Effector memory CD4-positive, alpha-beta T cell (primary cell): ENCODE data around the gene MAP2K7.

ENCODE experiments used
- DNase-seq, 3 donors: peaks; one replicate each; pipeline ENCODE4 v3.0.0-alpha.2; 2020
- H3K27ac ChIP-seq: 2 replicates; pipeline ENCODE4 v1.7.0; 2013; ENCODE audit warnings: mild to moderate bottlenecking, low read length, moderate library complexity; ENCODE audit not compliant: insufficient read depth, poor library complexity, severe bottlenecking
- H3K27me3 ChIP-seq: replicated peaks from 2 replicates; pipeline ENCODE4 v1.7.0; 2013; ENCODE audit warnings: mild to moderate bottlenecking, low read length; ENCODE audit not compliant: insufficient read depth, control insufficient read depth, poor library complexity, severe bottlenecking
- H3K36me3 ChIP-seq: 2 replicates; pipeline ENCODE4 v1.7.0; 2013; ENCODE audit warnings: mild to moderate bottlenecking, low read length, moderate library complexity; ENCODE audit not compliant: control insufficient read depth, insufficient read depth
- H3K4me1 ChIP-seq: 2 replicates; pipeline ENCODE4 v1.7.0; 2013; ENCODE audit warnings: low read length, mild to moderate bottlenecking; ENCODE audit not compliant: control insufficient read depth, insufficient read depth, poor library complexity, severe bottlenecking
- H3K4me3 ChIP-seq: 2 replicates; pipeline ENCODE4 v1.7.0; 2013; ENCODE audit warnings: low read length, low read depth, mild to moderate bottlenecking; ENCODE audit not compliant: insufficient read depth, poor library complexity, severe bottlenecking
- H3K9me3 ChIP-seq: 2 replicates; pipeline ENCODE4 v1.7.0; 2013; ENCODE audit warnings: mild to moderate bottlenecking, low read length, moderate library complexity; ENCODE audit not compliant: control insufficient read depth

Gene MAP2K7

DNA sequence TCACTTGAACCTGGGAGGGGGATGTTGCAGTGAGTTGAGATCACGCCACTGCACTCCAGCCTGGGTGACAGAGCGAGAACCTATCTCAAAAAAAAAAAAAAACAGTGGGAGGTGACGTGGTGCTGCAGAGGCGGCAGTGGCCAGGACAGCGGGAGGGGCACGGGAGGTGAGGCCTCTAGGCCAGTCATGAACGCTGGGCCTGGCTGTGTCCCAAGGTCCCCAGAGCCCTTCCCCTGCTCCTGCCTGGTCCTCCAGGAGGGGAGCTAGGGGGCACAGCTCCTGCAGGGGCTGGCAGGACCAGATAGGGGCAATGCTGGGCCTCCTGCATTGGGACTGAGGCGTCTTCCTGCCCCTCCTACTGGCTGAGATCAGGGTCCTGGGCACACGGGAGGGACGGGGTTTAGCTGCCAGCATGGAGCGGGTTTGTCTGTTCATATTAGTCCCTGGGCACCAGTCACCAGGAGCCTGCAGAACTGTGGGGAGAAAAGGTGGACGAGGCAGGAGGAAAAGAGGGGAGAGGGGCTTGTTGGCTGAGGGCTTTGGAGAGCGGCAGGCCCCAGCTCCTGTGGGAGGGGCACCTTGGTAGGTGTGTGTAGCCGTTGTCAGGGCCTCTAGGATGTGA is 4.5 kb downstream of the MAP2K7 start:
- no peak for DNase-seq
- H3K9me3 ChIP-seq: no peaks in the 10 kb centered on the region
- no peak overlapping the region for H3K27ac ChIP-seq
- no peak overlapping the region for H3K4me3 ChIP-seq
- H3K27me3 ChIP-seq: no peaks in the 10 kb centered on the region
- H3K36me3 ChIP-seq: peaks cover 53% of the 10 kb centered on the region
- peaks cover 15% of the 10 kb centered on the region for H3K4me1 ChIP-seq

- no peaks in the 10 kb centered on the region for H3K9me3 ChIP-seq
- H3K27me3 ChIP-seq: no peaks in the 10 kb centered on the region
- H3K4me3 ChIP-seq: no peak overlapping the region
- H3K36me3 ChIP-seq: peaks cover 53% of the 10 kb centered on the region
- H3K4me1 ChIP-seq: peaks cover 13% of the 10 kb centered on the region
- no peak overlapping the region for H3K27ac ChIP-seq
- DNase-seq: no peak
These were observed 5.2 kb downstream of the MAP2K7 start for GRCh38 chr19:7908742-7909461.

DNA sequence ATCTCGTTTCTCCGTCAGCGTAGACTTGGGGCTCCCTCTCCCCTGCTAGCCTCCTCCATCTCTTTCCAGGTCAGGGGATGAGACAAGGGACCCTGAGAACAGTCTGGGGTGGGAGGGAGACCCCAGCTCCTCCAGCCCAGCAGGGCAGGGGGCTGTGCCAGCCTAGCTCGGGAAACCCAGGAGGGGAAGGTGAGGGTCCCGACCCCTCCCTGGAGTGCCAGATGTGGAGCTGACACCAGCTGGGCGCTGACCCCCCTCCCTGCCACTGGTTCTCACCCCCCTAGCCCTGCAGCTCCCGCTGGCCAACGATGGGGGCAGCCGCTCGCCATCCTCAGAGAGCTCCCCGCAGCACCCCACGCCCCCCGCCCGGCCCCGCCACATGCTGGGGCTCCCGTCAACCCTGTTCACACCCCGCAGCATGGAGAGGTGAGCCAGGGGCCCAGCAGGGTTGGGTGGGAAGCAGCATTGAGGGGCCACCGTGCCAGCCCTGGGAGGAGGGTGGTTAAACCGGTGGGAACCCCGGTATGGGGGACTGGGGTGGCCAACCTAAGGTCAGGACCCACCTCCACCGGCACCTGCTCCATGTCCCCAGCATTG is 5.9 kb downstream of the MAP2K7 start:
- Histone ChIP-seq H3K27ac (no peak overlapping the region), H3K9me3 (no peaks in the 10 kb centered on the region), H3K4me3 (no peak overlapping the region), H3K27me3 (no peaks in the 10 kb centered on the region), H3K36me3 (peaks cover 53% of the 10 kb centered on the region), H3K4me1 (peaks cover 9% of the 10 kb centered on the region)
- no peak for DNase-seq

DNA sequence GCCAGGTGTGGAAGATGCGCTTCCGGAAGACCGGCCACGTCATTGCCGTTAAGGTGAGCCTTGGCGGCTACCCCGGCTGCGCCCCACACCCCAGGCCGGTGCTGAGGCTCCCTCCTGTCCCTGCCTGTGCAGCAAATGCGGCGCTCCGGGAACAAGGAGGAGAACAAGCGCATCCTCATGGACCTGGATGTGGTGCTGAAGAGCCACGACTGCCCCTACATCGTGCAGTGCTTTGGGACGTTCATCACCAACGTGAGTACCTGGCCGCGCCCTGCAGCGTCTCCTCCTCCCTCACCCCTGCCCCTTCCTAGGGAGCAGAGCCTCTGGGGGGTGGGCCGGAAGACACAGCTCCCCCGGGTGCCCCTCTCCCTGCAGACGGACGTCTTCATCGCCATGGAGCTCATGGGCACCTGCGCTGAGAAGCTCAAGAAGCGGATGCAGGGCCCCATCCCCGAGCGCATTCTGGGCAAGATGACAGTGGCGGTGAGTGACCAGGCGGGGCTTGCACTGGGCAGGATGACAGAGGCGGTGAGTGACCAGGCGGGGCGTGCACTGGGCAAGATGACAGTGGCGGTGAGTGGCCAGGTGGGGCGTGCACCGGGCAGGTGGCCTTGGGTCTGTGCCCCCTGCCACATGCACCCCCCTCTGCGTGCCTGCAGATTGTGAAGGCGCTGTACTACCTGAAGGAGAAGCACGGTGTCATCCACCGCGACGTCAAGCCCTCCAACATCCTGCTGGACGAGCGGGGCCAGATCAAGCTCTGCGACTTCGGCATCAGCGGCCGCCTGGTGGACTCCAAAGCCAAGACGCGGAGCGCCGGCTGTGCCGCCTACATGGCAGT is 6.9 kb downstream of the MAP2K7 start:
- Histone ChIP-seq H3K36me3 (peaks cover 52% of the 10 kb centered on the region), H3K27ac (no peak overlapping the region), H3K4me3 (no peak overlapping the region), H3K4me1 (peaks cover 2% of the 10 kb centered on the region), H3K27me3 (peaks cover under 1% of the 10 kb centered on the region), H3K9me3 (no peaks in the 10 kb centered on the region)
- DNase-seq: no peak

- Histone ChIP-seq H3K27ac (no peak overlapping the region), H3K4me3 (no peak overlapping the region), H3K27me3 (peaks cover 10% of the 10 kb centered on the region), H3K36me3 (peaks cover 43% of the 10 kb centered on the region), H3K9me3 (no peaks in the 10 kb centered on the region), H3K4me1 (peaks cover 12% of the 10 kb centered on the region)
- no peak for DNase-seq
These were observed 7.9 kb downstream of the MAP2K7 start for GRCh38 chr19:7911508-7912143.

DNA sequence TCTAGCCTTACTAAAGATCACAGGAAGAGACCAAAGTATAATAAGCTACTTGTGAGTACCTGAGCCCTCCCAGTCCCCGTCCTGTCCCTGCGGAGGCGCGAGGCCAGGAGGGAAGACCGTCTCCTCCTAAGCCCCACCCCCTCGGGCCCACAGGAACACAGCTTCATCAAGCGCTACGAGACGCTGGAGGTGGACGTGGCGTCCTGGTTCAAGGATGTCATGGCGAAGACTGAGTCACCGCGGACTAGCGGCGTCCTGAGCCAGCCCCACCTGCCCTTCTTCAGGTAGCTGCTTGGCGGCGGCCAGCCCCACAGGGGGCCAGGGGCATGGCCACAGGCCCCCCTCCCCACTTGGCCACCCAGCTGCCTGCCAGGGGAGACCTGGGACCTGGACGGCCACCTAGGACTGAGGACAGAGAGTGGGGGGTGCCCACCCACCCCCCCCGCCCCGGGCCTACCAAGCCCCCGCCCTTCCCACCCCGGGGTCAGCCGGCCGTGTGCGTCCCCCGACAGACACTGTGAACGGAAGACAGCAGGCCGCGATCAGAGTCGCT is 8.5 kb downstream of the MAP2K7 start:
- Histone ChIP-seq H3K4me1 (peaks cover 17% of the 10 kb centered on the region), H3K4me3 (no peak overlapping the region), H3K36me3 (peaks cover 43% of the 10 kb centered on the region), H3K9me3 (no peaks in the 10 kb centered on the region), H3K27ac (no peak overlapping the region), H3K27me3 (peaks cover 15% of the 10 kb centered on the region)
- no peak for DNase-seq

- no peaks in the 10 kb centered on the region for H3K9me3 ChIP-seq
- H3K27me3 ChIP-seq: peaks cover 20% of the 10 kb centered on the region
- peaks cover 24% of the 10 kb centered on the region for H3K4me1 ChIP-seq
- no peak overlapping the region for H3K27ac ChIP-seq
- peaks cover 43% of the 10 kb centered on the region for H3K36me3 ChIP-seq
- DNase-seq: no peak
- H3K4me3 ChIP-seq: no peak overlapping the region
These were observed 9.3 kb downstream of the MAP2K7 start for GRCh38 chr19:7912697-7913564.

- H3K4me1 ChIP-seq: peaks cover 25% of the 10 kb centered on the region
- no peak for DNase-seq
- H3K27me3 ChIP-seq: peaks cover 25% of the 10 kb centered on the region
- H3K27ac ChIP-seq: no peak overlapping the region
- H3K9me3 ChIP-seq: no peaks in the 10 kb centered on the region
- no peak overlapping the region for H3K4me3 ChIP-seq
- peaks cover 43% of the 10 kb centered on the region for H3K36me3 ChIP-seq
These were observed 10.0 kb downstream of the MAP2K7 start for GRCh38 chr19:7913652-7914051.

- Histone ChIP-seq H3K9me3 (no peaks in the 10 kb centered on the region), H3K4me3 (no peak overlapping the region), H3K36me3 (peaks cover 39% of the 10 kb centered on the region), H3K4me1 (peaks cover 25% of the 10 kb centered on the region), H3K27ac (no peak overlapping the region), H3K27me3 (peaks cover 29% of the 10 kb centered on the region)
- no peak for DNase-seq
These were observed 10.4 kb downstream of the MAP2K7 start for GRCh38 chr19:7914099-7914498.
